ENCODE data around the gene NFE2L3. TPM values are rescaled to one million over a fixed set of nuclear protein-coding genes. Genes with fewer than 3 reads are reported as not detected.
"Not testable (repeated sequence)": the region's sequence is repeated elsewhere in the genome, so short reads cannot be mapped to it uniquely, and the experiment has no call there.

Gene NFE2L3
- total RNA-seq, 6 donors from 2014 or later = 5.5 to 13.8 (median 7.0) TPM

DNA sequence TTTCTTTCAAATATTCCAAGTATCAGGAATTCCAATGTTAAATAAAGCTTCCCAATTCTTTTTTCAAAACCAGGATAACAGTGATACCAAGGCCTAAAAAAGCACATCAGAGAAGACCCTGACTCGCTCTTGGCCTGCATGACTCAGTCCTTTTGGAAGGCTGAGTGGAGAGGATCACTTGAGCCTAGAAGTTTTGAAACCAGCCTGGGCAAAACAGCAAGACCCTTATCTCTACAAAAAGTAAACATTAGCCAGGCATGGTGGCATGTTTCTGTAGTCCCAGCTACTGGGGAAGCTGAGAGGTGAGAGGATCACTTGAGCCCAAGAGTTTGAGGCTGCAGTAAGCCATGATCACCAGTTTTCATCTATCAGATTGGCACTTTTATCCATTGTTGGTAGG lies 18.7 kb downstream of the NFE2L3 start:
- peaks cover 0 to 7% (median 0%) of the 10 kb centered on the region in 4 donors for H3K36me3 ChIP-seq
- DNase-seq = peak in 1 of 2 donors; percentile 38
- WGBS, 2 donors = 67 to 90% methylated on average over 1 of the region's 1 CpG
- H3K9me3 ChIP-seq = no peaks in the 10 kb centered on the region
- H3K4me1 ChIP-seq = peaks cover 0 to 3% (median 2%) of the 10 kb centered on the region in 4 donors
- ATAC-seq (ENCODE audit: low FRiP score in 2 of 2) = no peak
- H3K27ac ChIP-seq = no peak overlapping the region
- no peak overlapping the region for H3K4me3 ChIP-seq
- no peaks in the 10 kb centered on the region for H3K27me3 ChIP-seq
- no peak for TF ChIP-seq EP300 (IDR thresholded peaks at IDR 0.05)
- no peak for TF ChIP-seq POLR2AphosphoS5 (IDR thresholded peaks at IDR 0.05)
- TF ChIP-seq POLR2A (IDR thresholded peaks at IDR 0.05) = no peak
- TF ChIP-seq CTCF (IDR thresholded peaks at IDR 0.05) = no peak

DNA sequence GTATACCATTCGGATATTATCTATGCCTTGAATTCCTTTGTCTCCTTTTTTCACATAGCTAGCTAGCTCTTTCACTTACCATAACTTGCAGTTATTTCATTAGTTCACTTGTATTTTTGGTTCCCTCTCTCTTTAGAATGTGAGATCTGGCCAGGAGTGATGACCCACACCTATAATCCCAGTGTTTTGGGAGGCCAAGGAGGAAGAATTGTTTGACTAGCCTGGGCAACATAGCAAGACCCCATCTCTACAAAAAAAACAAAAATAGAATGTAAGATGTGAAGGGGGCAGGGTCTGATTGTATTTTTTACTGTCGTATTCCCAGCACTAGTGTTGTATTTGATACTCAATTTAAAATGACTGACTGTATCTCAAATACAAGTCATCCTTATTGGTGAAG lies 19.6 kb downstream of the NFE2L3 start:
- 93 to 98% methylated on average over 2 of the region's 2 CpGs for WGBS, 2 donors
- ATAC-seq (ENCODE audit: low FRiP score in 2 of 2) (no peak), DNase-seq (no peak)
- Histone ChIP-seq H3K4me3 (no peak overlapping the region), H3K27me3 (no peaks in the 10 kb centered on the region), H3K9me3 (no peaks in the 10 kb centered on the region), H3K4me1 (peaks cover 0 to 3% (median 2%) of the 10 kb centered on the region in 4 donors), H3K27ac (no peak overlapping the region), H3K36me3 (peaks cover 0 to 7% (median 0%) of the 10 kb centered on the region in 4 donors)
- TF ChIP-seq EP300 (IDR thresholded peaks at IDR 0.05) (no peak), POLR2A (IDR thresholded peaks at IDR 0.05) (no peak), POLR2AphosphoS5 (IDR thresholded peaks at IDR 0.05) (no peak), CTCF (IDR thresholded peaks at IDR 0.05) (no peak)

GRCh38 chr7:26172048-26172447 lies 20.1 kb downstream of the NFE2L3 start:
- WGBS, 2 donors = 98 to 100% methylated on average over 1 of the region's 1 CpG
- Histone ChIP-seq H3K4me3 (no peak overlapping the region), H3K36me3 (peaks cover 0 to 7% (median 0%) of the 10 kb centered on the region in 4 donors), H3K9me3 (no peaks in the 10 kb centered on the region), H3K27me3 (no peaks in the 10 kb centered on the region), H3K4me1 (peaks cover 0 to 3% (median 0%) of the 10 kb centered on the region in 4 donors), H3K27ac (no peak overlapping the region)
- DNase-seq = no peak
- TF ChIP-seq POLR2A (IDR thresholded peaks at IDR 0.05) (no peak), EP300 (IDR thresholded peaks at IDR 0.05) (no peak)
- ATAC-seq (ENCODE audit: low FRiP score in 2 of 2) = no peak

GRCh38 chr7:26175903-26176302 lies 23.9 kb downstream of the NFE2L3 start:
- not testable (repeated sequence) for ATAC-seq (ENCODE audit: low FRiP score in 2 of 2); DNase-seq; H3K36me3 ChIP-seq; H3K27ac ChIP-seq; H3K4me3 ChIP-seq; H3K9me3 ChIP-seq; H3K27me3 ChIP-seq
- peaks cover 0 to 16% (median 6%) of the 10 kb centered on the region in 4 donors for H3K4me1 ChIP-seq
- 79 to 86% methylated on average over 1 of the region's 4 CpGs for WGBS, 2 donors

GRCh38 chr7:26176696-26177095 lies 24.7 kb downstream of the NFE2L3 start:
- ATAC-seq (ENCODE audit: low FRiP score in 2 of 2); H3K27ac ChIP-seq; H3K27me3 ChIP-seq; H3K4me3 ChIP-seq; H3K36me3 ChIP-seq; H3K9me3 ChIP-seq: not testable (repeated sequence)
- peak in 1 of 2 donors; percentile 53 for DNase-seq
- peaks cover 0 to 23% (median 7%) of the 10 kb centered on the region in 4 donors for H3K4me1 ChIP-seq
- WGBS, 2 donors = 50 to 85% methylated on average over 2 to 6 of the region's 26 CpGs

DNA sequence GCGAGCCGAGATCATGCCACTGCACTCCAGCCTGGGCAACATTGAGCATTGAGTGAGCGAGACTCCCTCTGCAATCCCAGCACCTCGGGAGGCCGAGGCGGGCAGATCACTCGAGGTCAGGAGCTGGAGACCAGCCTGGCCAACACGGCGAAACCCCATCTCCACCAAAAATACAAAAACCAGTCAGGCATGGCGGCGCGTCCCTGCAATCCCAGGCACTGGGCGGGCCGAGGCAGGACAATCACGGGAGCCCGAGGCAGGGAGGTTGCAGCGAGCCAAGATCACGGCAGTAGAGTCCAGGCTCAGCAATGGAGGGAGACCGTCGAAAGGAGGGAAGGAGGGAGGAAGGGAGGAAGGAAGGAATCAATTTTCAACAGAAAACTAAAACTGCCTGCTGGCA lies 25.3 kb downstream of the NFE2L3 start:
- H3K4me3 ChIP-seq; H3K27me3 ChIP-seq; ATAC-seq (ENCODE audit: low FRiP score in 2 of 2); H3K9me3 ChIP-seq; H3K36me3 ChIP-seq; H3K27ac ChIP-seq: not testable (repeated sequence)
- peaks cover 0 to 24% (median 7%) of the 10 kb centered on the region in 4 donors for H3K4me1 ChIP-seq
- DNase-seq = peak in 1 of 2 donors; percentile 64
- WGBS, 2 donors = 94 to 96% methylated on average over 11 to 20 of the region's 20 CpGs

DNA sequence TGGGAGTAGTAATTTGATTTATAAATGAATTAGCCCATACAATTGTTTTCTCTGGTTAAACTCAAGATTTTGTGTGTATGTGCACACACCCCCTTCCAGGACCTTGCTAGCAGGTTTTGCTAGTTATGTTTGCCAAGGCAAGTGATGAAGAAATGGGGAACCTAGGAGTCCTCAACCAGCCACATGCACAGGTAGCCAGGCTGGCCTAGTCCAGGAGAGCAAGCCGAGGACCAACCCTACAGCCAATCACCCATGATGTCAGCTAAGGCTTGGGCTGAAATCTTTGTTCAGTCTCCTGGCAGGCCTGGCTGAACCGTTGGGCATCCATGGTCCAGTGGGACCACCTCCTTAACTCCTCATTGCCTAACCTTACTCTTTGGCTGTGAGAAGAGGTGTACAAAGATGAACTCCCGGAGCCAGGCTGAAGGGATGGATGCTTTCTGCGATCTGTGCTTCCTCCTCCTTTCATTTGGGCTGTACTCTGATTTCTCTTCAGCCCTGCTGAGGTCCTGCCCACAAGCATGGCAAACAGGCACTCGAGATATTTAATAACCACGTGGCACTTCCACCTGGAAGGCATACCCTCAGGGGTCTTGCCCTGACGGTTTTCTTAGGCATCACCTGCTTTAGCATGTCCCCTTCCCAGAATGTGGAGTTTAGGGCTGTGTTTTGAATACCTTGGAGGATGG lies 26.4 kb downstream of the NFE2L3 start:
- WGBS, 2 donors = 79 to 88% methylated on average over 6 to 7 of the region's 7 CpGs
- DNase-seq = no peak
- H3K9me3 ChIP-seq = no peaks in the 10 kb centered on the region
- H3K4me3 ChIP-seq = no peak overlapping the region
- ATAC-seq (ENCODE audit: low FRiP score in 2 of 2) = peak; percentile 19 to 32
- TF ChIP-seq POLR2AphosphoS5 (IDR thresholded peaks at IDR 0.05) (no peak), EP300 (IDR thresholded peaks at IDR 0.05) (no peak), POLR2A (IDR thresholded peaks at IDR 0.05) (no peak), CTCF (IDR thresholded peaks at IDR 0.05) (no peak)
- H3K4me1 ChIP-seq = peaks cover 0 to 36% (median 7%) of the 10 kb centered on the region in 4 donors
- no peak overlapping the region for H3K27ac ChIP-seq
- no peaks in the 10 kb centered on the region for H3K27me3 ChIP-seq
- no peaks in the 10 kb centered on the region for H3K36me3 ChIP-seq

Data from upper lobe of left lung (tissue), 6 donors.